Endothelial cell of umbilical vein (primary cell): ENCODE measurements around the gene ABCA7.

Experiments
- GATA2 ChIP-seq: IDR thresholded peaks from 2 replicates; pipeline ENCODE4 v1.7.0; 2011; ENCODE audit warnings: low read depth, mild to moderate bottlenecking, moderate library complexity, mixed read lengths, low read length; ENCODE audit not compliant: insufficient read length, insufficient read depth
- POLR2A ChIP-seq: IDR thresholded peaks from 2 replicates; pipeline ENCODE4 v1.6.1; 2012; ENCODE audit warnings: low read depth, mild to moderate bottlenecking, control low read depth, low read length
- POLR2AphosphoS5 ChIP-seq: IDR thresholded peaks from 2 replicates; pipeline ENCODE4 v1.6.1; 2012; ENCODE audit warnings: low read depth, mild to moderate bottlenecking, control low read depth, low read length, moderate library complexity; ENCODE audit not compliant: insufficient read depth
- TF ChIP-seq, protein P1 (sequence below), 2 donors: IDR thresholded peaks; 1 replicate in 1 of 2; 2 replicates in 1 of 2; pipeline ENCODE4 v1.5.1; 2011; ENCODE audit warnings: low read length in 2 of 2, mild to moderate bottlenecking in 2 of 2, moderate library complexity in 2 of 2, control low read depth in 1 of 2, inconsistent platforms in 1 of 2, low read depth in 1 of 2; ENCODE audit not compliant: insufficient read depth in 1 of 2; ENCODE audit errors: extremely low read depth in 1 of 2
- TF ChIP-seq, protein P2 (sequence below): IDR thresholded peaks from 2 replicates; pipeline ENCODE4 v1.6.1; 2011; ENCODE audit not compliant: insufficient read depth, insufficient read length

GRCh38 chr19:1109032-1109551 is 69.2 kb downstream of the ABCA7 start:
- TF ChIP-seq GATA2 (no peak), POLR2AphosphoS5 (no peak), POLR2A (no peak)
- TF ChIP-seq, protein P1, sequence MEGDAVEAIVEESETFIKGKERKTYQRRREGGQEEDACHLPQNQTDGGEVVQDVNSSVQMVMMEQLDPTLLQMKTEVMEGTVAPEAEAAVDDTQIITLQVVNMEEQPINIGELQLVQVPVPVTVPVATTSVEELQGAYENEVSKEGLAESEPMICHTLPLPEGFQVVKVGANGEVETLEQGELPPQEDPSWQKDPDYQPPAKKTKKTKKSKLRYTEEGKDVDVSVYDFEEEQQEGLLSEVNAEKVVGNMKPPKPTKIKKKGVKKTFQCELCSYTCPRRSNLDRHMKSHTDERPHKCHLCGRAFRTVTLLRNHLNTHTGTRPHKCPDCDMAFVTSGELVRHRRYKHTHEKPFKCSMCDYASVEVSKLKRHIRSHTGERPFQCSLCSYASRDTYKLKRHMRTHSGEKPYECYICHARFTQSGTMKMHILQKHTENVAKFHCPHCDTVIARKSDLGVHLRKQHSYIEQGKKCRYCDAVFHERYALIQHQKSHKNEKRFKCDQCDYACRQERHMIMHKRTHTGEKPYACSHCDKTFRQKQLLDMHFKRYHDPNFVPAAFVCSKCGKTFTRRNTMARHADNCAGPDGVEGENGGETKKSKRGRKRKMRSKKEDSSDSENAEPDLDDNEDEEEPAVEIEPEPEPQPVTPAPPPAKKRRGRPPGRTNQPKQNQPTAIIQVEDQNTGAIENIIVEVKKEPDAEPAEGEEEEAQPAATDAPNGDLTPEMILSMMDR (IDR thresholded peaks at IDR 0.05; ENCODE audit: extremely low read depth in 1 of 2, insufficient read depth in 1 of 2, low read depth in 1 of 2, low read length in 2 of 2) = no peak
- TF ChIP-seq, protein P2, sequence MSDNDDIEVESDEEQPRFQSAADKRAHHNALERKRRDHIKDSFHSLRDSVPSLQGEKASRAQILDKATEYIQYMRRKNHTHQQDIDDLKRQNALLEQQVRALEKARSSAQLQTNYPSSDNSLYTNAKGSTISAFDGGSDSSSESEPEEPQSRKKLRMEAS = no peak
